HepG2 (cell line): ENCODE data around the gene H6PD. TPM values are rescaled to one million over a fixed set of nuclear protein-coding genes. Genes with fewer than 3 reads are reported as not detected.

ENCODE experiments used
- CEBPZ ChIP-seq: IDR thresholded peaks from 2 replicates; pipeline ENCODE4 v1.6.1; 2012; ENCODE audit warnings: low read length, improper control_type of control experiment
- CREB1 ChIP-seq, 2 experiments: fragments of 450-650 bp in 1 of 2; IDR thresholded peaks; 2 replicates each; pipeline ENCODE4 v1.6.1; 2016 to 2017; ENCODE audit warnings: control low read depth in 1 of 2, mild to moderate bottlenecking in 1 of 2, missing compliant biosample characterization in 1 of 2, missing genetic modification characterization in 1 of 2
- MIXL1 ChIP-seq: IDR thresholded peaks from 2 replicates; pipeline ENCODE4 v1.6.1; 2016
- SKI ChIP-seq: fragments of 450-650 bp; IDR thresholded peaks from one replicate; pipeline ENCODE4 v1.6.1; 2018; ENCODE audit warnings: mild to moderate bottlenecking; ENCODE audit not compliant: partially characterized antibody
- SP2 ChIP-seq: sonication (generic); formaldehyde crosslinking; IDR thresholded peaks from 2 replicates; pipeline ENCODE4 v1.5.1; 2020; ENCODE audit warnings: mild to moderate bottlenecking, missing genetic modification reagents
- UBTF ChIP-seq: sonication (generic); formaldehyde crosslinking; IDR thresholded peaks from 2 replicates; pipeline ENCODE4 v1.4.0; 2020; ENCODE audit warnings: mild to moderate bottlenecking, missing genetic modification reagents
- ZBTB4 ChIP-seq: sonication (generic); formaldehyde crosslinking; IDR thresholded peaks from 2 replicates; pipeline ENCODE4 v1.4.0; 2020; ENCODE audit warnings: missing genetic modification reagents, mild to moderate bottlenecking, borderline replicate concordance
- ZFP36 ChIP-seq: fragments of 150-350 bp; IDR thresholded peaks from 2 replicates; pipeline ENCODE4 v1.6.1; 2018; ENCODE audit warnings: borderline replicate concordance, low read length, low read depth; ENCODE audit not compliant: partially characterized antibody
- ZNF142 ChIP-seq: sonication (generic); formaldehyde crosslinking; IDR thresholded peaks from 2 replicates; pipeline ENCODE4 v1.4.0; 2020; ENCODE audit warnings: missing genetic modification reagents
- ZNF225 ChIP-seq: sonication (generic); formaldehyde crosslinking; IDR thresholded peaks from 2 replicates; pipeline ENCODE4 v1.4.0; 2020; ENCODE audit warnings: mild to moderate bottlenecking, missing genetic modification reagents
- ZNF292 ChIP-seq: sonication (generic); formaldehyde crosslinking; IDR thresholded peaks from 2 replicates; pipeline ENCODE4 v1.8.1; 2022; ENCODE audit warnings: mild to moderate bottlenecking, low read depth, missing genetic modification reagents, borderline replicate concordance
- ZNF768 ChIP-seq: sonication (generic); formaldehyde crosslinking; IDR thresholded peaks from 2 replicates; pipeline ENCODE4 v1.4.0; 2020; ENCODE audit warnings: missing genetic modification reagents
- polyA plus RNA-seq, 8 experiments: library from polyadenylated mRNA; depleted of rRNA in 3 of 8; stranded (reverse) in 7 of 8; unstranded in 1 of 8; fragments of >200 nt; fragmentation: Illumina TruSeq in 4 of 8; extraction: Trizol in 4 of 8; gene quantifications; 2 replicates each; pipeline versions ENCODE4 v1.2.1 to v1.2.3, GENCODE V29; 2011 to 2016; ENCODE audit warnings: low read depth in 4 of 8, missing spikeins in 1 of 8, mixed read lengths in 1 of 8; ENCODE audit not compliant: insufficient read depth in 1 of 8
- total RNA-seq, 5 experiments: library from RNA; depleted of rRNA; stranded (reverse); fragments of >200 nt; fragmentation: Illumina TruSeq; extraction: Trizol; gene quantifications; 2 replicates each; pipeline ENCODE4 v1.2.3, GENCODE V29; 2016; ENCODE audit warnings: low read depth in 1 of 5

The H6PD gene
- total and polyA plus RNA-seq, 2 of the 13 experiments (the other 11 are each of a cell fraction or from before 2014, with no cell fraction given), result 9.3 to 14.1 TPM

- TF ChIP-seq ZBTB4 (CRISPR knock-in tag) (no peak), CEBPZ (no peak), CREB1 (IDR thresholded peaks at IDR 0.05) (peak; percentile 1; the same call in 1 of the 2 replicates), CREB1 (CRISPR knock-in tag; IDR thresholded peaks at IDR 0.05) (no peak), ZFP36 (peak; percentile 8), ZNF768 (CRISPR knock-in tag) (0 out of 2 replicates have a peak, but pooled peaks have one; percentile 14), SKI (no peak), ZNF225 (peak; percentile 51; the same call in 1 of the 2 replicates), ZNF142 (CRISPR knock-in tag) (no peak), SP2 (CRISPR knock-in tag) (no peak), UBTF (CRISPR knock-in tag) (peak; percentile 68), ZNF292 (CRISPR knock-in tag) (peak; percentile 49; the same call in 1 of the 2 replicates), MIXL1 (CRISPR knock-in tag) (no peak)
Observed at GRCh38 chr1:9293533-9294404, 59.2 kb downstream of the H6PD start (continued).
